Kidney (tissue), 14 donors: ENCODE results near the gene ZPR1. TPM values are rescaled to one million over a fixed set of nuclear protein-coding genes. Genes with fewer than 3 reads are reported as not detected.

ENCODE experiments used
- DNase-seq, 5 donors: peaks; one replicate each; pipeline ENCODE4 v3.0.0-alpha.2; 2013 to 2020
- FAIRE-seq: peaks from 2 replicates; lab custom pipeline; 2012; peaks lifted over from hg19 to GRCh38; lab: Jason Lieb, UNC
- H3K27ac ChIP-seq, 2 donors: one replicate each; pipeline ENCODE4 v1.7.0; 2013; ENCODE audit warnings: low read depth in 2 of 2, low read length in 2 of 2, inconsistent platforms in 1 of 2
- H3K27me3 ChIP-seq: one replicate; pipeline ENCODE4 v1.7.1; 2013; ENCODE audit warnings: low read length, inconsistent platforms; ENCODE audit not compliant: control insufficient read depth, insufficient read depth
- H3K36me3 ChIP-seq, 3 donors: one replicate each; pipeline versions ENCODE4 v1.7.0 to v1.7.1; 2013; ENCODE audit warnings: low read length in 3 of 3, control low read depth in 1 of 3, inconsistent platforms in 1 of 3; ENCODE audit not compliant: insufficient read depth in 3 of 3, control insufficient read depth in 2 of 3
- H3K4me1 ChIP-seq, 3 donors: one replicate each; pipeline versions ENCODE4 v1.7.0 to v1.7.1; 2013; ENCODE audit warnings: low read length in 3 of 3, inconsistent platforms in 1 of 3, low read depth in 1 of 3; ENCODE audit not compliant: control insufficient read depth in 2 of 3, insufficient read depth in 2 of 3
- H3K4me3 ChIP-seq, 3 donors: one replicate each; pipeline versions ENCODE4 v1.7.0 to v1.8.1; 2013; ENCODE audit warnings: low read length in 3 of 3, control low read depth in 1 of 3, inconsistent platforms in 1 of 3
- H3K9ac ChIP-seq, 3 donors: one replicate each; pipeline versions ENCODE4 v1.7.0 to v1.7.1; 2013; ENCODE audit warnings: low read length in 3 of 3, control low read depth in 1 of 3, inconsistent platforms in 1 of 3
- H3K9me3 ChIP-seq, 3 donors: one replicate each; pipeline versions ENCODE4 v1.7.0 to v1.7.1; 2013; ENCODE audit warnings: low read length in 3 of 3, control low read depth in 1 of 3, inconsistent platforms in 1 of 3; ENCODE audit not compliant: control insufficient read depth in 2 of 3, insufficient read depth in 1 of 3
- CTCF ChIP-seq: IDR thresholded peaks from 3 replicates; pipeline ENCODE4 v1.5.1; 2012; ENCODE audit warnings: mild to moderate bottlenecking, moderate library complexity, borderline replicate concordance; ENCODE audit not compliant: insufficient read depth; ENCODE audit errors: extremely low read depth
- intact Hi-C: fragments of 100-400 bp; cut with DNase I; formaldehyde crosslinking; loops from one replicate; pipeline ENCODE4 v1.11.1; 2022
- polyA plus RNA-seq: library from polyadenylated mRNA; stranded (reverse); fragments of 350-450 nt; fragmentation: Illumina TruSeq; extraction: RNeasy Lipid Tissue Mini Kit (QIAGEN cat#74804); gene quantifications from one replicate; pipeline ENCODE4 v1.2.3, GENCODE V29; 2014; ENCODE audit warnings: low read depth, low replicate concordance; ENCODE audit not compliant: insufficient read depth
- total RNA-seq: library from RNA; stranded (reverse); fragmentation: NEBNext Ultra II Directional; extraction: Animal tissue kit (Norgen Biotek cat#: 25700); gene quantifications from one replicate; pipeline ENCODE4 v1.2.1, GENCODE V29; 2021
- donor health status: control.
- donor health status: control.
- donor health status: control.
- donor health status: control.
- donor health status: control.
- donor health status: DM: yes; HTN: yes; CAD: no.
- donor health status: Normal renal cell carcinoma (clear cell type).

ZPR1 gene
- total and polyA plus RNA-seq, 2 donors from 2014 or later = 30.0 to 40.2 TPM

GRCh38 chr11:116797816-116798215 is 10.0 kb upstream of the ZPR1 start:
- TF ChIP-seq CTCF = no peak

DNA sequence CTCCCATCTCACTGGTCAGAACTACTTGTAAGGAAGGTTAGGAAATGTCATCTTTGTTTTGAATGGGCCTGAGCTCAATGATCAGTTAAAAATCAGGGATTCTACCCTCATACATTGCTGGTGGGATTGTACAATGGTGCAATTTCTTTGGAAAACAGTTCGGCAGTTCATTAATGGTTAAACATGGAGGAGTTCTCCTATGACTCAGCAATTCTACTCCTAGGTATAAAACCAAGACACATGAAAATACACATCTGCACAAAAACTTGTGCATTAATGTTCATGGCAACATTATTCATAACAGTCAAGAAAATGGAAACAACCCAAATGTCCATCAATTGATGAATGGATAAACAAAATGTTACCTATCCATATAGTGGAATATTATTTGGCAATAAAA is 8.7 kb upstream of the ZPR1 start:
- no peak for TF ChIP-seq CTCF
- intact Hi-C loops = no loop called here
- no peak overlapping the region for H3K4me3 ChIP-seq
- FAIRE-seq (no peak), DNase-seq (no peak)
- H3K9ac ChIP-seq = no peak overlapping the region
- H3K27me3 ChIP-seq = no peaks in the 10 kb centered on the region
- H3K27ac ChIP-seq = no peak overlapping the region
- H3K4me1 ChIP-seq = no peaks in the 10 kb centered on the region
- H3K9me3 ChIP-seq = no peaks in the 10 kb centered on the region
- no peaks in the 10 kb centered on the region for H3K36me3 ChIP-seq

More at GRCh38 chr11:116797816-116798215, 10.0 kb upstream of the ZPR1 start:
- Histone ChIP-seq H3K4me1 (no peaks in the 10 kb centered on the region), H3K4me3 (no peak overlapping the region), H3K9me3 (no peaks in the 10 kb centered on the region), H3K9ac (no peak overlapping the region), H3K27me3 (no peaks in the 10 kb centered on the region), H3K27ac (no peak overlapping the region), H3K36me3 (no peaks in the 10 kb centered on the region)
- no peak for DNase-seq
- FAIRE-seq = no peak
- intact Hi-C loops = no loop called here

GRCh38 chr11:116794851-116795250 is 7.0 kb upstream of the ZPR1 start:
- H3K27ac ChIP-seq = no peak overlapping the region
- TF ChIP-seq CTCF = no peak
- FAIRE-seq = no peak
- intact Hi-C loops = no loop called here
- DNase-seq = no peak
- H3K4me1 ChIP-seq = peaks cover 0 to 5% (median 0%) of the 10 kb centered on the region in 3 donors
- no peak overlapping the region for H3K4me3 ChIP-seq
- no peak overlapping the region for H3K9ac ChIP-seq
- no peaks in the 10 kb centered on the region for H3K27me3 ChIP-seq
- H3K9me3 ChIP-seq = no peaks in the 10 kb centered on the region
- no peaks in the 10 kb centered on the region for H3K36me3 ChIP-seq

DNA sequence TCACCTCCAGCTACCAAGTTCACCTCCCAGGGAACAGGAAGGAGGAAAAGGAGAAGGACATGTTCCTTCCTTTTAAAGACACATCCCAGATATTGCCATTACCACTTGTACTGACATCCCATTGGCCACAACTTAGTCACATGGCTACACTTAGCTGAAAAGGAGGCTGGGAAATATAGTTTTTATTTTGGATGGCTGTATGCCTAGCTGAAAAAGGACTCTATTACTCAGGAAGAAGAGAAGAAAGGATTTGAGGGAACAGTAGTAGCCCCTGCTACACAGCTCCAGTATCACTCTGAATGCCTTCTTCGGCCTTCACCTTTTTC is 5.9 kb upstream of the ZPR1 start:
- intact Hi-C loops = no loop called here

More for the DNA sequence above, 5.9 kb upstream of the ZPR1 start:
- H3K36me3 ChIP-seq = no peaks in the 10 kb centered on the region
- no peaks in the 10 kb centered on the region for H3K27me3 ChIP-seq
- TF ChIP-seq CTCF = no peak
- no peak overlapping the region for H3K9ac ChIP-seq
- no peak overlapping the region for H3K27ac ChIP-seq
- no peak for FAIRE-seq
- H3K9me3 ChIP-seq = no peaks in the 10 kb centered on the region
- no peak overlapping the region for H3K4me3 ChIP-seq
- H3K4me1 ChIP-seq = peaks cover 0 to 5% (median 0%) of the 10 kb centered on the region in 3 donors
- no peak for DNase-seq
